ENCODE data around the gene TMEM204.

DNA sequence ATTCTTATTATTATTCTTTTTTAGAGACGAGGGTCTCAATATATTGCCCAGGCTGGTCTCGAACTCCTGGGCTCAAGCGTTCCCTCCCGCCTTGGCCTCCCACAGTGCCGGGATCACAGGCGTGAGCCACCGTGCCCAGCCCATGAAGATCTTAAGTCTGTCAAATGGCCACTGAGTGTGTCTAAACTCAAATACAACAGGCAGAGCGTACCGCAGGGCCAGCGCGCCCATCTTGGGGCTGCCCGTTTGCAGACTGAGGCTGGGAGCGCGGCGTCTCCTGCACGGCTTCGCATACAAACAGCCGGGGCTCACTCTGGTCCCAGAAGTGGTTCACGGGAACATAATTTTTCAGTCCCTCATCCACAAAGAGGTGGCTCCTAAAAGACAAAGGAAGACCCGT is 30.3 kb downstream of the TMEM204 start:
- no peak for TF ChIP-seq POLR2A (IDR thresholded peaks at IDR 0.05)
- TF ChIP-seq, protein P1, sequence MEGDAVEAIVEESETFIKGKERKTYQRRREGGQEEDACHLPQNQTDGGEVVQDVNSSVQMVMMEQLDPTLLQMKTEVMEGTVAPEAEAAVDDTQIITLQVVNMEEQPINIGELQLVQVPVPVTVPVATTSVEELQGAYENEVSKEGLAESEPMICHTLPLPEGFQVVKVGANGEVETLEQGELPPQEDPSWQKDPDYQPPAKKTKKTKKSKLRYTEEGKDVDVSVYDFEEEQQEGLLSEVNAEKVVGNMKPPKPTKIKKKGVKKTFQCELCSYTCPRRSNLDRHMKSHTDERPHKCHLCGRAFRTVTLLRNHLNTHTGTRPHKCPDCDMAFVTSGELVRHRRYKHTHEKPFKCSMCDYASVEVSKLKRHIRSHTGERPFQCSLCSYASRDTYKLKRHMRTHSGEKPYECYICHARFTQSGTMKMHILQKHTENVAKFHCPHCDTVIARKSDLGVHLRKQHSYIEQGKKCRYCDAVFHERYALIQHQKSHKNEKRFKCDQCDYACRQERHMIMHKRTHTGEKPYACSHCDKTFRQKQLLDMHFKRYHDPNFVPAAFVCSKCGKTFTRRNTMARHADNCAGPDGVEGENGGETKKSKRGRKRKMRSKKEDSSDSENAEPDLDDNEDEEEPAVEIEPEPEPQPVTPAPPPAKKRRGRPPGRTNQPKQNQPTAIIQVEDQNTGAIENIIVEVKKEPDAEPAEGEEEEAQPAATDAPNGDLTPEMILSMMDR (IDR thresholded peaks at IDR 0.05), result no peak
- TF ChIP-seq POLR2AphosphoS5 (IDR thresholded peaks at IDR 0.05), result no peak
